Kidney tubule cell (primary cell): ENCODE measurements around the gene SBNO2.

ENCODE experiments used
- DNase-seq: peaks from one replicate; pipeline ENCODE4 v3.0.0-alpha.2; 2018; ENCODE audit warnings: low spot score

Gene SBNO2

DNA sequence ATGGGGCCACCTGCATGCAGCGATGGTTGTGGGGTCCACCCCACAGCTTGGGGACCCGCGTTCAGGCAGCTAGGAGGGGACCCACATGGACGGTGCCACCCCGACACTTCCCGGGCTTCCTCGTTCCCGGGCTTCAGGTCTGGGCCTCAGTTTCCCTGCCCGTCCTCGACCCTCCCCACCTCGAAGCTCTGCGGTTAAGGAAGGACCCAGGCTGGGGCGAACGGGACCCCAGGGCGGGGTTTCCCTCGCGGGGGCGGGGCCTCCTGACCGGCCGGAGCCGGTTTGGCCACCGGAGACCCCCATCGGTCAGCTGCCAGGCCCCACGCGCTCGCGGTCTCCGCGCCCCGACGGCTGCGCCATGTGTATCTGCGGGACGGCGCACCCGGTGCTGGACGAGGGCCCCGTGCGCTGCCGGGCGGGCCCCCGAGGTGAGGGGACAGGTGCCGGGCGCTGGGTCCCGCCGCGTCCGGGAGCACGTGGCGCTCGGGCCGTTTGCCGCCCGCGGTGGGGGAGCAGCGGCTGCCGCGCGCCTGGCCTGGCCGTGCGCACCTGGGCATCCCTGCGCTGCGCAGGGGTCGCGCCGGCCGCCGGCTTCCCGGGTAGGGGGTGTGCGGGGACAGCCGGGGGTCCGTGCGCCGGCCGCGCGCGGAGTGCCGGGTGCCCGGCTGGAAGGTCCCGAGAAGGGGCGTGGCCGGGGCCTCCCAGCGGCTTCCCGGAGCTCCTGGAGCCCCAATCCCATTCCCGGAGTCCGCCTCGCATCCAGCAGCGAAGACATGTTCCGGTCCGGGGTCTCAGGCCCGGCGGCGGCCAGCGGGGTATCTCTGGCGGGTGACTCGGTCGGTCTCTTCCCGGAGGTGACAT, 102.9 kb downstream of the SBNO2 start:
- no peak for DNase-seq

DNA sequence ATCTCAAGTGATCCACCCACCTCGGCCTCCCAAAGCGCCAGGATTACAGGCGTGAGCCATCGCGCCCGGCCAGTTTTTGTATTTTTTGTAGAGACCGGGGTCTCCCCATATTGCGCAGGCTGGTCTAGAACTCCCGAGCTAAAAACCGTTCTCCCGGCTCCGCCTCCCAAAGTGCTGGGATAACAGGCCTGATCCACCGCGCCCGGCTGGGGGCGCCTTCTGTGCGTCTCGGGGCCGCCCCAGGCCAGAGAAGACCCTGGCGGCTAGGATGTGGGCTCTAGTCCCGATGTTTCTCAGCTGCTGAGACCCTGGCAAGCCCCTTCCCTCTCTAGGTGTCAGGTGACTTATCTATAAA, 103.5 kb downstream of the SBNO2 start:
- no peak for DNase-seq

DNA sequence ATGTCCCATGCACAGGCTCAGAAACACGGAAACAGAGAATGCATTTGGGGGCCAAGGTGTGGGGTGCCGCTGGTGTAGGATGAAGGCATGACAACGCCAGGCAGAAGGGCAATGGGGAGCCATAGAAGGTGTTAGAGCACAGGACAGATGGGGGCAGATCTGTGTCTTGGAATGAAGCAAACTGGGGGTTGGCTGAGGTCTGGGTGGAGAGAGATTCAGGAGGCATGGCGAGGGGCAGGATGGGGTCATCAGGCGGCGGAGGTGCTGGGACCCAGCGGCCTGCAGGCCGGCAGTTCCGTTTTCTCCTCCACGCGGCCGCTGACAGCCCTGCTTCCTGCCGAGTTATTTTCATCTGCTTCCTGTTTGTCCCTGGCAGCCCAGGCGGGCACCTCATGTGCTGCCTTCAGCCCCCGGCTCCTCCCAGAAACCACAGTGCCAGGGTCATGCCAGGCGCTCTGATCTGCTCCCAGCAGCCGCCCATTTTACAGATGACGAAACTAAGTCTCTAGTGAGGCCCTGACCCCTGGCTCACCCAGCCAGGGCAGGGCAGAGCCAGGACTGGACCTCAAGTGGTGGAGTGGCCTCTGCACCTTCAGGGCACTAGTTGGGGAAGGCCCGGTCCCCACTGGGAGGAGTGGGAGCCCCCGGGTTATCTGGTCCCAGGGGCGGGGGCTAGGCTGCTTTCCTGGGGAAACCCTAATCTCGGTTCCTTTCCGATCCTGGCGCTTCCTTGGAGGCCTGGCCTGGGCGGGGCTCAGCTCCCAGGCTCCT, 104.9 kb downstream of the SBNO2 start:
- peak; percentile 21 for DNase-seq

DNA sequence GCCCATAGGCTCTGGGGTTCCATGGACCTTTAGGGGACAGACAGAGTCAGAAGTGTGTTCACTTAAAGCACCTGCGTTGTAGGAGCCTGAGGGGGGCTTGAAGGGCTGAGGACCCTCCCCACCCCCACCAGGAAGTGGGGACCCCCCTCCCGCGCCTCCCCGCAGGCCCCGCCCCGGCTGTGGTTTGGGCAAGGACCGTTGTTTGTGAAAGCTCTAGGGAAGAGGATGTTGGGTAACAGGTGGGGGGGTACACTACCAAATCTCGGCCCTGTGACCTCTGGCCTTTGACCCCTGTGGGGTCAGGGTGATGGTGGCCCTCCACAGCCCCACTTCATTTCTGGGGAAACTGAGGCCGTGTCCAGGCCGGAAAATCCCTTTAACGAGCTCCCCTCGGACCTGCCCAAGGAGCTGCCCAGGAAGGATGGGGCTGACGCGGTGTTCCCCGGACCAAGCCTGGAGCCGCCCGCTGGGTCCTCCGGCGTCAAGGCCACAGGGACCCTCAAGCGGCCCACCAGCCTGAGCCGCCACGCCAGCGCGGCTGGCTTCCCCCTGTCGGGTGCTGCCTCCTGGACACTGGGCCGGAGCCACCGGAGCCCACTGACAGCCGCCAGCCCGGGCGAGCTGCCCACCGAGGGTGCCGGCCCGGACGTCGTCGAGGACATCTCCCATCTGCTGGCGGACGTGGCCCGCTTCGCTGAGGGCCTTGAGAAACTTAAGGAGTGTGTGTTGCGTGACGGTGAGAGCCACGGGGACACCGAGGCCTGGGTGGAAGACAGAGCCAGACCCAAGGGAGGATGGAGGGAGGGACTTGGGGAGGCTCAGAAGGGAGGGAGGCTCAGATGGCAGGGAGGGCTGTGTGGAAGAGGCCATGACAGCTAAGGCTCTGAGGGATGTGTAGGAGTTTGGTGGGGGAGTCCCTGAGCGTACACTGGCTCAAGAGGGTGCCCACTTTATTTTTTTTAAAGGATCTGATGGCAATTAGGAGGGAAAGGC, 105.8 kb downstream of the SBNO2 start:
- no peak for DNase-seq

DNA sequence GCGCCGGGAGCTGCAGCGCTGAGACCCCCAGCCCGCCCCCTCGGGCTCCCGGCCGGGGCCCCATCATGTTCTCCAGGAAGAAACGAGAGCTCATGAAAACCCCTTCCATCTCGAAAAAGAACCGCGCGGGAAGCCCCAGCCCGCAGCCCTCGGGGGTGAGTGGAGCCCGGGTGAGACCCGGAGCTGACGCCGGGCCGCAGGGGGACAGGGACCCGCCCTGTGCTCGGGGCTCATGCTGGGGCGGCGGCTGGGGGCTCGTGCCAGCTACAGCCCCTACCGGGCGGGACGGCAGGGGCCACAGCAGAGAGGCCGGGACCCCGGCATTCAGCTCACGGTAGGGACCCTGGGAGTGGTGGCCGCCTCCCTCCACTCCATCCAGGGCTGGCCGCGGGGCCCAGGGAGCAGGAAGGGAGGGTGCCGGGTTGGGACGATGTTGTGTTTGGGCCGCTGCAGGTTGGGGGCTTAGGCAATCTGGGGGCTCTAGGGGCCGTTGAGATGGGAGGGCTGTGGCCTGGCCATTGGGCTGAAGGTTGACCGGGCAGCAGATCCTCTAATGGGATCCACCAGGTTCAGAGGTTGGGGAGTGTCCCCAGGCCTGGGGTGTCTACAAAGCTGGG, 106.6 kb downstream of the SBNO2 start:
- no peak for DNase-seq

DNA sequence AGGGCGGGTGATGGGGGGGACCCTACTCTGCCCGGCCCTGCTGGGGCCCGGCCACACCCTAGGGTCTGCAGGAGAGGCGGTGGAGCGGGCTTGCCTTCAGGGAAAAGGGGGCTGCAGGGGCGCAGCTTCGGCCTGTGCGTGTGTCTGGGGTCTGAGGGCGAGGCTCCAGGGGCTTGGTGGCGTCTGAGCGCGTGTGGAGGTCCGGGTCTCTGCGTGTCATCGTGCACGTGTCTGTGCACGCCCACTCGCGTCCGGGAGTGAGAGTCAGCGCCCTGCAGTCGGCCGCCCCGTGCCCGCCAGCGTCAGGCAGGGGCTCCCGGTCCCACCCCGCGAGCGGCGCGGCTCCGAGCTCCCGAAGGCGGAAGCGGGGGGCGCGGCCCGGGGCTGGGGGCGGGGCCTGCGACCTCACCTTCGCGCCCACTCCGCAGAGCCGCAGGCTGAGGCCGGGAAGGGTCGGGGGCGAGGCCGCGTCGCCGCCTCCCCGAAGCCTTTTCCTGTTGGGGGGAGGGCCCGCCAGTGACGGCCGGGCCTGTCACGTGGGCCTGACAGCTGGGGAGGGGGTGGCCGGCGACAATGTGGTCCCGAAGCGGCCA, 107.2 kb downstream of the SBNO2 start, which contains the start of gene ARHGAP45:
ARHGAP45 (plus strand) TSS at position 420 of the 593 bp plus-strand sequence. CDS start 239 bp downstream, outside the sequence.
- no peak for DNase-seq

DNA sequence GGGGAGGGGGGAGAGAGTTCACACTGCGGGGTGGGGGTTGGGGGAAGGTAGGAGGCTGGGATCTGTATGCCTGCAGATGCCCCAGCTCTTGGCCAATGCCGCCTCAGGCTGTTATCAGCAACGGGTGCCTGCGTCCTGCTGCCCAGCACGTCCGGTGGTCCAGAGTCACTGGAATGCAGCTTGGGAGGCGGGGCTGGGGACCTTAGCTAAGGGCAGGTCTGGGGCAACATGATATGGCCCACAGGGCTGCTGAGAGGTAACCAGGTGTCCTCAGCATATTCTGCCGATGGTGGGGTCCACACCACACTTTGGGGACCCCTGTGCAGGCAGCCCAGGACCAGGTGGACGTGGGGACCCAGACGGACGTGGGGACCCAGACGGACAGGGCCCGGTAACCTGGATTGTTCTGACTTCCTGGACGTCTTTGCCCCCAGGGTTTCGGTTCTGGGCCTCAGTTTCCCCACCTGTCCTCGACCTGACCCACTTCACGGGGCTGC, 107.8 kb downstream of the SBNO2 start:
- no peak for DNase-seq

DNA sequence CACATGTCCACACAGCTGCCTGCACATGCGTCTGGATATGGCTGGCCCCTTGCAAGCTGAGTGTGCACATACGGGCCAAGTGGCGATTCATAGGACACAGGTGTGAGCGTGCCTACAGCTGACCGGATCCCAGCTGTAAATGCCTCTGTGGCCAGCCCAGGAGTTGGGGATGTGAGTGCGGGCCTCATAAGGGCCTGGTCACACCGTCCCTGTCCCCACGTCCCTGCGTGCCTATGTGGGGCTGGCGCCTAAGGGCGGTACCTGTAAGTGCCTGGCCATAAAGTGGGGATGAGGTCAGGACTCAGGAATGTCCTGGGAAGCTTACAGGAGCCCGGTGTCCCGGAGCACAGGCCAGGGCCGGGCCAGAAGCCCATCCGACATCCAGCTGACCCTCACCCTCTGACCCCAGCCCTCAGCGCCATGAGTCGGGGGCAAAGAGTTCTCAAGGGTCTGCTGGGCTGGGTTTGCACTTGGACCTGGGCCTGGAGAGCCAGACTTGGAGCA, 108.4 kb downstream of the SBNO2 start:
- DNase-seq = peak; percentile 63

DNA sequence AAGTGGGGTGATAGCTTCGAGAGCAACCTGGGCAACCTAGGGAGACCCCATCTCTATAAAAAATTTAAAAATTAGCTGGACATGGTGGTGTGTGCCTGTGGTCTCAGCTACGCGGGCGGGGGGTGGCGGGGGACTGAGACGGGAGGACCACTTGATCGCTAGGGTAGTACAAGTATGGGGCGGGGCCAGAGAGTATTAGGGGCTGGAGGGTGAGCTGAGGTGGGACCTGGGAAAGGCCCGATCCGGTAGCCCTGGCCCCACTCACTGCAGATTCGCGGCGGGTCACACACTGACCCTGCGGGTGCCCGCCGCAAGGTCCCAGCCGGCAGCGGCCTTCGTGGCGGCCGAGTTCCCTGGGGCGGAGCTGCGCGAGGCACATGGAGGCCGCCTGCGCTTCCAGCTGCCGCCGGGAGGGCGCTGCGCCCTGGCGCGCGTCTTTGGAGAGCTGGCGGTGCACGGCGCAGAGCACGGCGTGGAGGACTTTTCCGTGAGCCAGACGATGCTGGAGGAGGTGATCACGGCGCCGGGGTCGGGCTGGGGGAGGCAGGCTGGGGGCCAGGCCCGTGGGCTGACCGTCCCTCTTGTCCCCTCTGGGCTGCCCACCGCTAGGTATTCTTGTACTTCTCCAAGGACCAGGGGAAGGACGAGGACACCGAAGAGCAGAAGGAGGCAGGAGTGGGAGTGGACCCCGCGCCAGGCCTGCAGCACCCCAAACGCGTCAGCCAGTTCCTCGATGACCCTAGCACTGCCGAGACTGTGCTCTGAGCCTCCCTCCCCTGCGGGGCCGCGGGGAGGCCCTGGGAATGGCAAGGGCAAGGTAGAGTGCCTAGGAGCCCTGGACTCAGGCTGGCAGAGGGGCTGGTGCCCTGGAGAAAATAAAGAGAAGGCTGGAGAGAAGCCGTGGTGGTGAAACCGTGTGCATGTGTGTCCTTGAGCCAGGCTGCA, 109.1 kb downstream of the SBNO2 start:
- DNase-seq = peak; percentile 71

DNA sequence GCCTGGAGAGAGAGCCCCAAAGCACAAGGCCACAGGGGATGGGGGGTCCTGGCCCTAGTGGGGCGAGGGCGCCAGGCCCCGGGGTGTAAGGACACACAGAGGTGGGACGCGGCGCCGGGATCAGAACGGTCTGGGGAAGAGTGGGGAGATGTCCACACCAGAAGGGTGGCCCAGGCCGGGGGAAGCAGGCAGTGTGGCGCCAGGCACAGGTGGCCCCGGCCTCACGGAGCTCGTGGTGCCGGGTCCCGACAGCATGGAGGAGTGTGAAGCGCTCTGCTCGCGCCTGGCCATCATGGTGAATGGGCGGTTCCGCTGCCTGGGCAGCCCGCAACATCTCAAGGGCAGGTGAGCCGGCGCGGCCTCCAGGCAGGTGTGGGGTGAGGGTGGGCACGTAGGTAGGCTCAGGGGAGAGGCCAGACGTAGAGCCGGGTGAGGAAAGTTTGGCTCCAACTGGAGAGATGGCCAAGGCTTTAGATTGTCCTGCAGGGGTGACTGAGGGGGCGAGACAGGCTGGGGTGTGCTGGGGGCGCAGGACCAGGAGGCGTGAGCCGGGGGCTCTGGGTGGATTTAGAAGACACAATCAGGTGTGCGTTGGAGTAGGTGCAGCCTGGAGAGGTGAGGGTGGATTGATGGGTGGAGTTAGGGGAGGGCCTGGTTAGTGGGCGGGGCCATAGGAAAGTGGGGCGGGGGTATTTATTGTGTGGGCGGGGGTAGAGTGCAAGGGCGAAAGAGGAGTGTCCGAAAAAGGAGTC, 110.0 kb downstream of the SBNO2 start:
- DNase-seq = no peak

DNA sequence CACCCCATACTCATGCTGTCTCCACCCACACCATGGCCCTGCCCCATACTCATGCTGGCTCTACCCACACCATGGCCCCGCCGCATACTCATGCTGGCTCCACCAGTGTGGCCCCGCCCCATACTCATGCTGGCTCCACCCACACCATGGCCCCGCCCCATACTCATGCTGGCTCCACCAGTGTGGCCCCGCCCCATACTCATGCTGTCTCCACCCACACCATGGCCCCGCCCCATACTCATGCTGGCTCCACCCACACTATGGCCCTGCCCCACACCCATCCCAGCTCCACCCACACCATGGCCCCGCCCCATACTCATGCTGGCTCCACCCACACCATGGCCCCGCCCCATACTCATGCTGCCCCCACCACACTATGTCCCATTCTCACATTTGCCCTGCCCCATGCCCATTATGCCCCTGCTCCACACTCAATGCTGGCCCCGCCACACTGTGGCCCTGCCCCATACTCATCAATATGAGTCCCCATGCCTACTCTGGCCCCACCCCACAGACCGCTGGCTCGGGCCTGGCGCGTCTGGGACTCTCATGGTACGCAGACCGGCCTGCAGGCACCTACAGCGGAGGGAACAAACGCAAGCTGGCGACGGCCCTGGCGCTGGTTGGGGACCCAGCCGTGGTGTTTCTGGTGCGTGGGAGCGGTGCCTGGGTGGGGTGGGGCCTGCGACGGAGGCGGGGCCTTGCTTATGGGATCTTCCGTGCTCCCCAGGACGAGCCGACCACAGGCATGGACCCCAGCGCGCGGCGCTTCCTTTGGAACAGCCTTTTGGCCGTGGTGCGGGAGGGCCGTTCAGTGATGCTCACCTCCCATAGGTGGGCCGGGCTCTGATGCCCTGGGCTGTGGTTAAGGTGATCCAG, 110.8 kb downstream of the SBNO2 start:
- DNase-seq = no peak

DNA sequence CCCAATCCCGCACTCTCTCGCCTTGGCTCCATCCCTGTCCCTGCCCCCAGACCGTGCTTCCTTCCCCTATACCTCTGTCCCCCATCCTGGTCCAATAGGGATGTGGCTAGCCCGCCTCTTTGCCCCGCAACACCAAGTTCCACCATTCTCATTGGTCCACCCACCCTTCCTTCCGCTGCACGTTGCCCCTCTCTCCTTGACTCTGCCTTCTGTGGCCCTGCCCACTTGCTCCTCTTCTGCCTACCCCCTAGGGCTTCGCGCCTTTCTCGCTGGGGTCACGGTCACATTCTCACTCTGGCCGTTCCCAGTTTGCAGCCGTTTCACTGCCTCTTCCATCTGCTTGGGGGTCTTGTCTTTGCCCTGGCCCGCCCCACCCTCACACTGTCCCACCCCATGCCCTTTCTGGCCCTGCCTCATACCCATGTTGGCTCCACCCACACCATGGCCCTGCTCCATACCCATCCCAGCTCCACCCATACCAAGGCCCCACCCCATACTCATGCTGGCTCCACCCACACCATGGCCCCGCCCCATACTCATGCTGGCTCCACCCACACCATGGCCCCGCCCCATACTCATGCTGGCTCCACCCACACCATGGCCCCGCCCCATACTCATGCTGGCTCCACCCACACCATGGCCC, 111.6 kb downstream of the SBNO2 start:
- DNase-seq = no peak

DNA sequence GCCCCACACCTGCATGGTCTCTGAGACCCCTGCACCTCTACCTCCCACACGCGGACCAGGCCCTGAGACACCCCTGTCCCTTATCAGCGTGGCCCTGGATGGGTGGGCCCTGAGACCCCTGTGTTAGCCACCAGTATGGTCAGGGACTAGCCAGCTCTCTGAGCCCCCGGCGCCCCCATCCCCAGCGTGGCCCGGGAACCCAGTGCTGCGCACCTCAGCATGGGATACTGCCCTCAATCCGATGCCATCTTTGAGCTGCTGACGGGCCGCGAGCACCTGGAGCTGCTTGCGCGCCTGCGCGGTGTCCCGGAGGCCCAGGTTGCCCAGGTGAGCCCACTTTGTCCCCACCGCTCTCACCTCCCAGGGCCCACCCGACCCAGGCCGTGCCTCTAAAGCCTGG, 112.1 kb downstream of the SBNO2 start:
- no peak for DNase-seq

DNA sequence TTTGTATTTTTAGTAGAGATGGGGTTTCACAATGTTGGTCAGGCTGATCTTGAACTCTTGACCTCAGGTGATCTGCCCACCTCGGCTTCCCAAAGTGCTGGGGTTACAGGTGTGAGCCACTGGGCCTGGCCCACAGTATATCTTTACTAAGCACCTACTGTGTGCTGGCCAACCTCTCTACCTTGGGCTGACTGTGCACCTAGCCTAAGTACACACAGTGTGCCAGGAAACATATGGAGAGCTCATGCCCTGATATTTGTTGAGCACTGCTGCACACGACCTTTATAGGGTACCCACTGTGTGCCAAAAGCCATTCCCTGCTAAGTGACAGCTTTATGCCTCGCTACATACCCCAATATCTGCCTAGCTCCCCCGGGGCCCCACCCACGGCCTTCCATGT, 113.4 kb downstream of the SBNO2 start:
- DNase-seq = no peak

DNA sequence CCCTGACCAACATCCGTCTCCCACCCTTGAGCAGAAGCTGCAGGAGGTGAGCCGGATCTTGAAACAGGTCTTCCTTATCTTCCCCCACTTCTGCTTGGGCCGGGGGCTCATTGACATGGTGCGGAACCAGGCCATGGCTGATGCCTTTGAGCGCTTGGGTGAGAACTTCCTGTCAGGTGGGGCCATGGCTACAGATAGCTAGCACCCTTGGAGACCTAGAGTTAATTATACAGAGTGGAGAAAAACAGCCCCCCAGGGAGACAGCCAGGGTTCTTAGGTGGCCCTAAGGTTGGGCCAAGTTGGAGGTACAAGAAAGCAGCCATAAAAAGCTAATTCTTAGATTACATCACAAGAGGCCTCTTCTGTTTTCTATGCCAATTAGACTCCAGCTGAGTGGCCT, 116.0 kb downstream of the SBNO2 start:
- no peak for DNase-seq
